ENCODE results near the gene DNAH7. TPM values are rescaled to one million over a fixed set of nuclear protein-coding genes. Genes with fewer than 3 reads are reported as not detected.

Gene DNAH7
- total RNA-seq, 4 donors from 2014 or later = 1.6 to 5.0 (median 3.0) TPM

DNA sequence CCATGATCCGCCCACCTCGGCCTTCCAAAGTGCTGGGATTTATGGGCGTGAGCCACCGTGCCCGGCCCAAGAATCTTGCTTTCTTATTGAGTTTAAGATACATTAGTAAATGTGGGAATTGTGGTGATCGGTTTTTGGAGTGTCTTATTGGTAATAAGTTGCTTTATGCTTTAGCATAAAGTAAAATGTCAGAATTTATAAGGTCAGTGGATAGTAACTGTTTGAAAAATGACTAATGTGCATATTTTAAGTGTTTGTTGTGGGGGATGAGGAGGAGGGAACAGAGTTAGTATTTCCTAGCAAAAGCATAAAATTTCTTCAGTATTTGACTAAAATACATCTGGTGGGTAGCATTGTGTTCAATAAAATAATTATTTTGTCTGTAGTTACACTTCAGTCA is 334.2 kb downstream of the DNAH7 start:
- Histone ChIP-seq H3K9me3 (no peaks in the 10 kb centered on the region), H3K4me1 (no peaks in the 10 kb centered on the region), H3K4me3 (no peak overlapping the region), H3K27ac (no peak overlapping the region), H3K27me3 (no peaks in the 10 kb centered on the region), H3K36me3 (peaks cover 0 to 74% (median 0%) of the 10 kb centered on the region in 3 donors)
- DNase-seq (ENCODE audit: low spot score in 2 of 2) = no peak
- 87 to 88% methylated on average over 6 of the region's 6 CpGs for WGBS, 2 donors
- TF ChIP-seq EP300 (IDR thresholded peaks at IDR 0.05) = no peak
- TF ChIP-seq, protein P1, sequence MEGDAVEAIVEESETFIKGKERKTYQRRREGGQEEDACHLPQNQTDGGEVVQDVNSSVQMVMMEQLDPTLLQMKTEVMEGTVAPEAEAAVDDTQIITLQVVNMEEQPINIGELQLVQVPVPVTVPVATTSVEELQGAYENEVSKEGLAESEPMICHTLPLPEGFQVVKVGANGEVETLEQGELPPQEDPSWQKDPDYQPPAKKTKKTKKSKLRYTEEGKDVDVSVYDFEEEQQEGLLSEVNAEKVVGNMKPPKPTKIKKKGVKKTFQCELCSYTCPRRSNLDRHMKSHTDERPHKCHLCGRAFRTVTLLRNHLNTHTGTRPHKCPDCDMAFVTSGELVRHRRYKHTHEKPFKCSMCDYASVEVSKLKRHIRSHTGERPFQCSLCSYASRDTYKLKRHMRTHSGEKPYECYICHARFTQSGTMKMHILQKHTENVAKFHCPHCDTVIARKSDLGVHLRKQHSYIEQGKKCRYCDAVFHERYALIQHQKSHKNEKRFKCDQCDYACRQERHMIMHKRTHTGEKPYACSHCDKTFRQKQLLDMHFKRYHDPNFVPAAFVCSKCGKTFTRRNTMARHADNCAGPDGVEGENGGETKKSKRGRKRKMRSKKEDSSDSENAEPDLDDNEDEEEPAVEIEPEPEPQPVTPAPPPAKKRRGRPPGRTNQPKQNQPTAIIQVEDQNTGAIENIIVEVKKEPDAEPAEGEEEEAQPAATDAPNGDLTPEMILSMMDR (IDR thresholded peaks at IDR 0.05) = no peak
- TF ChIP-seq POLR2A (IDR thresholded peaks at IDR 0.05) = no peak

DNA sequence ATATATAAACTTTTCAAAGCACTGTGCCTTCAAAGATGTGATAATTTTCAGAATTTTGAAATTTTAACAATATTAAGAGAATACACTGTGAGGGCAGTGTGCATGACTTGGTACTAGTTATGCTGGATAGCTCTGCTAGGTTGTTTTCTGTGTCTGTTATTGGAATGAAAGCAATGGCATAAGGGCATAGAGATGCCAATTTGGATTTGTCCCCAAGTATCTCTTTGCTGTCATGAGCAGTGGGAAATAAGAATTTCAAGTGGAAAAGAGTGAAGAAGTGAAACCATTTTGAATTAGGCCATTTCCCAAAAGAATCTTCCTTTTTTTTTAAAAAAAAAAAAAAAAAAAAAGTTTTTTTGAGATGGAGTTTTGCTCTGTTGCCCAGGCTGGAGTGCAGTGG is 334.8 kb downstream of the DNAH7 start:
- TF ChIP-seq POLR2A (IDR thresholded peaks at IDR 0.05) (no peak), EP300 (IDR thresholded peaks at IDR 0.05) (no peak)
- TF ChIP-seq, protein P1 (IDR thresholded peaks at IDR 0.05) = no peak
- Histone ChIP-seq H3K4me1 (no peaks in the 10 kb centered on the region), H3K27me3 (no peaks in the 10 kb centered on the region), H3K4me3 (no peak overlapping the region), H3K27ac (no peak overlapping the region), H3K9me3 (no peaks in the 10 kb centered on the region), H3K36me3 (peaks cover 0 to 80% (median 2%) of the 10 kb centered on the region in 3 donors)
- DNase-seq (ENCODE audit: low spot score in 2 of 2) = no peak

DNA sequence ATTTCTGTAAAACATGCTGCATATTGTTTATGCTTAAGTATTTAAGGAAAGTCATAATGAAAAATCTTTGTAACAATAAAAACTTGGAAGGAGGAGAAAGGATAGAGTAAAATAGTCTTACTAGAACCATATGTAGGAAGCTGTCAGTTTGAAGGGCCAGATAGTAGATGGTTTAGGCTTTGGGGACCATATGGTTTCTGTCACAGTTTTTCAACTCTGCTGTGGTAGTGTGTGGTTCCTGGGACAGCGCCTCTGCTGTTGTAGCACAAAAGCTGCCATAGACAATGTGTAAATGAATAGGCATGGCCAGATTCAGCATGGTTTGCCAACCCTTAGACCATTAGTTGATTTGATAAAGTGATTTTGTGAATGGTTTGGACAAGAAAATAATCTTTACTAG is 336.1 kb downstream of the DNAH7 start:
- no peak for DNase-seq (ENCODE audit: low spot score in 2 of 2)
- TF ChIP-seq POLR2A (IDR thresholded peaks at IDR 0.05) (no peak), EP300 (IDR thresholded peaks at IDR 0.05) (no peak)
- TF ChIP-seq, protein P1 (IDR thresholded peaks at IDR 0.05) = no peak
- 100% methylated on average over 1 of the region's 1 CpG for WGBS, 2 donors
- Histone ChIP-seq H3K27me3 (no peaks in the 10 kb centered on the region), H3K4me1 (no peaks in the 10 kb centered on the region), H3K36me3 (peaks cover 0 to 88% (median 2%) of the 10 kb centered on the region in 3 donors), H3K4me3 (no peak overlapping the region), H3K9me3 (no peaks in the 10 kb centered on the region), H3K27ac (no peak overlapping the region)

DNA sequence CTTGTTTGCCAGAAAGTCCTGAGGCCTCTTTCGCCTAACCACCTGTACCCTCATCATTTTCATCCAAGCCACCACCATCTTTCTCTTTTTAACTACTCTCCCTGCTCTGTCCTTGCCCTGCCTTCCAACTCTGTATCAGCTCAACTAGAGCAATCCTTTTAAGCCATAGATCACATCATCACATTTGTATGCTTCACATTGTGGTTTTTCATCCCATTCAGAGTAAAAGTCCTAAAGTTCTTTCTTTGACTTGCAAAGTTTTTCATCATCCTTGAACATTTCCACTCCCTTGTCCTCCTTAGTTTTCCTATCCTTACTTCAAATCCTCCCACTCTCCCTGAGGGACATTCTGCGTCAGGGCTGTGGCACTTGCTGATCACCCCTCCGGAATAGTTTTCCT is 337.7 kb downstream of the DNAH7 start:
- no peak overlapping the region for H3K27ac ChIP-seq
- DNase-seq (ENCODE audit: low spot score in 2 of 2) = no peak
- no peak for TF ChIP-seq POLR2A (IDR thresholded peaks at IDR 0.05)
- TF ChIP-seq, protein P1 (IDR thresholded peaks at IDR 0.05) = no peak
- TF ChIP-seq EP300 (IDR thresholded peaks at IDR 0.05) = no peak
- peaks cover 0 to 76% (median 2%) of the 10 kb centered on the region in 3 donors for H3K36me3 ChIP-seq
- H3K9me3 ChIP-seq = no peaks in the 10 kb centered on the region
- no peaks in the 10 kb centered on the region for H3K27me3 ChIP-seq
- no peak overlapping the region for H3K4me3 ChIP-seq
- H3K4me1 ChIP-seq = no peaks in the 10 kb centered on the region
- 97 to 98% methylated on average over 3 of the region's 3 CpGs for WGBS, 2 donors

DNA sequence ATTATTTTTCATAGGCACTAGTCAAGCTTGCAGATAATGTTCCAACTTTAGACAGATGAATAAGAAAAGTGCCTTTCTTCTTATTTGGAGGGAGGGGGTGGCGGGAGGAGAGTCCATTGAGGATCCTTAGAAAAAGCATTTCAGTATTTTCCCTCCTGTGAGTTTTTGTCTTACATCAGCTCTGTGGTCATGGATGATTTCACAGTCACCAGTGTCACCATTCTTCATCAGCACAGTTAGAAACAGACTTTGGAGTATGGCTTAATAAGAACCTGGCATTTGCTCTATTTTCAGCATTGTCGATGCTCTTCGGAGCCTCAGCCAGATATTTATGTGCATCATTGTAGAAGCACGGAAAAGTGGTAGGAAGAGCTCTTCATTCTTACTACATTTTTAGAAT is 341.5 kb downstream of the DNAH7 start:
- Histone ChIP-seq H3K27ac (no peak overlapping the region), H3K27me3 (no peaks in the 10 kb centered on the region), H3K9me3 (no peaks in the 10 kb centered on the region), H3K36me3 (peaks cover 0 to 62% (median 2%) of the 10 kb centered on the region in 3 donors), H3K4me3 (no peak overlapping the region), H3K4me1 (no peaks in the 10 kb centered on the region)
- TF ChIP-seq, protein P1 (IDR thresholded peaks at IDR 0.05) = no peak
- TF ChIP-seq EP300 (IDR thresholded peaks at IDR 0.05) (no peak), POLR2A (IDR thresholded peaks at IDR 0.05) (no peak)
- WGBS, 2 donors = 92 to 94% methylated on average over 4 of the region's 4 CpGs
- no peak for DNase-seq (ENCODE audit: low spot score in 2 of 2)

Measured in tibial nerve (tissue), 4 donors.